PC-3 (cell line): Measurements from ENCODE around the gene TFEB.

Experiments
- EZH2 ChIP-seq: fragments of 300-600 bp; sonication (generic); IDR thresholded peaks from one replicate; pipeline ENCODE4 v1.6.1; 2017; ENCODE audit warnings: antibody characterized with exemption, mild to moderate bottlenecking, low read length; ENCODE audit not compliant: unreplicated experiment
- EZH2phosphoT487 ChIP-seq: fragments of 300-600 bp; sonication (generic); IDR thresholded peaks from 2 replicates; pipeline ENCODE4 v1.6.1; 2018; ENCODE audit warnings: mild to moderate bottlenecking, antibody characterized with exemption, low read length, borderline replicate concordance
- TF ChIP-seq, protein P1 (sequence below): fragments of 300-600 bp; sonication (generic); conservative IDR thresholded peaks from 2 replicates; pipeline ENCODE4 v1.5.1; 2017; ENCODE audit warnings: antibody characterized with exemption, low read depth, mild to moderate bottlenecking, low read length

DNA sequence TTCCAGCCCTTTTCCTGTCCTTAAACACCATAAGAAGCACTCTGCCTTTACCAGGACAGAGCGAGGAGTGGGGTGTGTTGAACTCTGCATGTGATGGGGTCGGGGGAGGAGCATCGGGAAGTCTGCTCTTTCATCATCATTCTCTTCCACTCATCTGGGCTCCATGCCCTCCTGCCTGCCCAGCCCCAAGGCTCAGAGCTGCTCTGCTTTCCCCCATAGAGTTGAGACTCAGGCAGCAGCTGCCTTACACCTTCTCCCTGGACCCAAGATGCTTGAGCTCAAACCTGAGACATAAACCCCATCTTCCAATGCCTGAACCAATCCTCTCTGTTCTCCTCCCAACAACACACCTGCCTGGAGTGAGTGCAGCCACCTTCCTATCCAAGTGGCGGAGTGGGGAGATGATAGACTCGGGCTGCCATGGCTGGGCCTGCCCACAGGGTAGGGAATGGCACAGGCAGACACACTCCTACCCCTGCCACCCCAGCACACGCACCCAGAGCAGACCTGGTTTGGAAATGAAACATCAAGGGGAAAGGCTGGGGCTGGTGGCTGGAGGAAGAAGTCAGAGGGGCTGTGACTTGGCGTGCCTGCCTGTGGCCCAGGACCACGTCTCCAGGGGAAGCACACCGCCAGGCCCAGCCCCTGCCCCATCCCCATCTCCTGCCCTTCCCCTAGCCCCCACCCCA, 28.4 kb downstream of the TFEB start:
- TF ChIP-seq EZH2 (no peak), EZH2phosphoT487 (no peak)
- TF ChIP-seq, protein P1, sequence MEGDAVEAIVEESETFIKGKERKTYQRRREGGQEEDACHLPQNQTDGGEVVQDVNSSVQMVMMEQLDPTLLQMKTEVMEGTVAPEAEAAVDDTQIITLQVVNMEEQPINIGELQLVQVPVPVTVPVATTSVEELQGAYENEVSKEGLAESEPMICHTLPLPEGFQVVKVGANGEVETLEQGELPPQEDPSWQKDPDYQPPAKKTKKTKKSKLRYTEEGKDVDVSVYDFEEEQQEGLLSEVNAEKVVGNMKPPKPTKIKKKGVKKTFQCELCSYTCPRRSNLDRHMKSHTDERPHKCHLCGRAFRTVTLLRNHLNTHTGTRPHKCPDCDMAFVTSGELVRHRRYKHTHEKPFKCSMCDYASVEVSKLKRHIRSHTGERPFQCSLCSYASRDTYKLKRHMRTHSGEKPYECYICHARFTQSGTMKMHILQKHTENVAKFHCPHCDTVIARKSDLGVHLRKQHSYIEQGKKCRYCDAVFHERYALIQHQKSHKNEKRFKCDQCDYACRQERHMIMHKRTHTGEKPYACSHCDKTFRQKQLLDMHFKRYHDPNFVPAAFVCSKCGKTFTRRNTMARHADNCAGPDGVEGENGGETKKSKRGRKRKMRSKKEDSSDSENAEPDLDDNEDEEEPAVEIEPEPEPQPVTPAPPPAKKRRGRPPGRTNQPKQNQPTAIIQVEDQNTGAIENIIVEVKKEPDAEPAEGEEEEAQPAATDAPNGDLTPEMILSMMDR, result no peak
